Measurements from ENCODE around the gene CSRNP3.

DNA sequence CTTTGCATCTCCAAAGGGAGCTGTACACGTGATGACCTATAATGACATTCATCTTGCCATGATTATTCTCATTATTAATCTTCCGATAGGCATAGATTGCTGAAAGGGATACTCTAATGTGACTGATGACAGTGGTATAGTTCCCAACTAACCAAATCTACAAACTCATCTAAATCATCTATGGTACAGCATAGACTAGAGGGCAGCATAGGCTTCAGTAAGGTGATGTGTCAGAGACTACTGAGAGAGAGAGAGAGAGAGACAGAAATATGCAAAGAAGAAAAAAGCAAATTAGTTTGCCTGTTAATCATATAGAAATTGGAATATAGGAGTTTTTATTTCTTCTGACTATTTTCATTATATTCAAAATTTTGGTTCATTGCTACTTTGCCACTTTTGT lies 89.3 kb downstream of the CSRNP3 start:
- TF ChIP-seq, protein P1, sequence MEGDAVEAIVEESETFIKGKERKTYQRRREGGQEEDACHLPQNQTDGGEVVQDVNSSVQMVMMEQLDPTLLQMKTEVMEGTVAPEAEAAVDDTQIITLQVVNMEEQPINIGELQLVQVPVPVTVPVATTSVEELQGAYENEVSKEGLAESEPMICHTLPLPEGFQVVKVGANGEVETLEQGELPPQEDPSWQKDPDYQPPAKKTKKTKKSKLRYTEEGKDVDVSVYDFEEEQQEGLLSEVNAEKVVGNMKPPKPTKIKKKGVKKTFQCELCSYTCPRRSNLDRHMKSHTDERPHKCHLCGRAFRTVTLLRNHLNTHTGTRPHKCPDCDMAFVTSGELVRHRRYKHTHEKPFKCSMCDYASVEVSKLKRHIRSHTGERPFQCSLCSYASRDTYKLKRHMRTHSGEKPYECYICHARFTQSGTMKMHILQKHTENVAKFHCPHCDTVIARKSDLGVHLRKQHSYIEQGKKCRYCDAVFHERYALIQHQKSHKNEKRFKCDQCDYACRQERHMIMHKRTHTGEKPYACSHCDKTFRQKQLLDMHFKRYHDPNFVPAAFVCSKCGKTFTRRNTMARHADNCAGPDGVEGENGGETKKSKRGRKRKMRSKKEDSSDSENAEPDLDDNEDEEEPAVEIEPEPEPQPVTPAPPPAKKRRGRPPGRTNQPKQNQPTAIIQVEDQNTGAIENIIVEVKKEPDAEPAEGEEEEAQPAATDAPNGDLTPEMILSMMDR (conservative IDR thresholded peaks at IDR 0.05; ENCODE audit: low read depth, low read length) = peak; percentile 30; the same call in 1 of the 2 replicates
- TF ChIP-seq EZH2 (IDR thresholded peaks at IDR 0.05; ENCODE audit: borderline replicate concordance, low read depth, low read length, poor library complexity, severe bottlenecking) = no peak
